H1 (cell line): Measurements from ENCODE around the gene KCTD16. TPM values are rescaled to one million over a fixed set of nuclear protein-coding genes. Genes with fewer than 3 reads are reported as not detected.

Source experiments
- CTCF ChIA-PET: fragments of 300-600 bp; sonication (Branson Sonifier 250); formaldehyde crosslinking; loops from one replicate; lab custom pipeline; 2021; ENCODE audit not compliant: partially characterized antibody; lab: Charles Lee
- POLR2A ChIA-PET: fragments of 300-600 bp; sonication (Branson Sonifier 250); formaldehyde crosslinking; loops from one replicate; lab custom pipeline; 2021; ENCODE audit warnings: inconsistent platforms; ENCODE audit not compliant: partially characterized antibody; lab: Charles Lee
- DNase-seq, 2 experiments: peaks; one replicate each; pipeline versions ENCODE4 v3.0.0 to v3.0.0-alpha.2; 2010 to 2022; ENCODE audit warnings: low spot score in 2 of 2, low read depth in 1 of 2, mixed read lengths in 1 of 2
- FAIRE-seq: peaks from 2 replicates; lab custom pipeline; 2011; peaks lifted over from hg19 to GRCh38; lab: Jason Lieb, UNC
- H2AFZ ChIP-seq: 2 replicates; pipeline ENCODE4 v1.8.1; 2012; ENCODE audit warnings: low read length, inconsistent platforms
- H2AK5ac ChIP-seq: 2 replicates; pipeline ENCODE4 v1.6.1; 2013; ENCODE audit warnings: low read depth, low read length
- H2BK120ac ChIP-seq: replicated peaks from 2 replicates; pipeline ENCODE3; 2013; ENCODE audit warnings: low read depth, low read length, inconsistent platforms
- H2BK12ac ChIP-seq: 2 replicates; pipeline ENCODE4 v1.6.1; 2013; ENCODE audit warnings: low read depth, low read length
- H2BK15ac ChIP-seq: 2 replicates; pipeline ENCODE4 v1.6.1; 2013; ENCODE audit warnings: low read length
- H2BK20ac ChIP-seq: 2 replicates; pipeline ENCODE4 v1.6.1; 2013; ENCODE audit warnings: low read length
- H2BK5ac ChIP-seq: 2 replicates; pipeline ENCODE4 v1.6.1; 2013; ENCODE audit warnings: low read depth, low read length
- H3K14ac ChIP-seq: 2 replicates; pipeline ENCODE4 v1.6.1; 2013; ENCODE audit warnings: inconsistent platforms; ENCODE audit not compliant: insufficient read length
- H3K18ac ChIP-seq: 2 replicates; pipeline ENCODE4 v1.6.1; 2013; ENCODE audit warnings: low read length; ENCODE audit errors: extremely low read depth
- H3K23ac ChIP-seq: 2 replicates; pipeline ENCODE4 v1.6.1; 2013; ENCODE audit warnings: inconsistent platforms; ENCODE audit not compliant: insufficient read length
- H3K23me2 ChIP-seq: 2 replicates; pipeline ENCODE4 v1.6.1; 2013; ENCODE audit warnings: low read depth, low read length
- H3K27ac ChIP-seq: 2 replicates; pipeline ENCODE4 v1.6.1; 2011; ENCODE audit warnings: low read depth, low read length, inconsistent platforms
- H3K27me3 ChIP-seq, 4 experiments: replicated peaks in 1 of 4; 1 replicate in 1 of 4; 2 replicates in 3 of 4; pipeline versions ENCODE4 v1.6.1 to v1.8.1; 2011 to 2013; ENCODE audit warnings: low read length in 3 of 4, mild to moderate bottlenecking in 3 of 4, inconsistent platforms in 2 of 4, mixed read lengths in 2 of 4, moderate library complexity in 1 of 4; ENCODE audit not compliant: control insufficient read depth in 3 of 4, insufficient read depth in 3 of 4; ENCODE audit errors: extremely low read depth in 1 of 4
- H3K36me3 ChIP-seq, 4 experiments: 2 replicates each; pipeline versions ENCODE4 v1.6.1 to v1.8.1; 2011 to 2013; ENCODE audit warnings: mild to moderate bottlenecking in 4 of 4, low read length in 3 of 4, moderate library complexity in 2 of 4, control low read depth in 1 of 4, inconsistent platforms in 1 of 4; ENCODE audit not compliant: insufficient read depth in 4 of 4, control insufficient read depth in 2 of 4
- H3K4ac ChIP-seq: replicated peaks from 2 replicates; pipeline ENCODE3; 2013; ENCODE audit warnings: low read length, low read depth, mixed read lengths, inconsistent platforms; ENCODE audit not compliant: insufficient read length
- H3K4me1 ChIP-seq, 4 experiments: replicated peaks in 1 of 4; 1 replicate in 1 of 4; 2 replicates in 3 of 4; pipeline versions ENCODE4 v1.6.1 to v1.8.1; 2011 to 2013; ENCODE audit warnings: low read length in 3 of 4, inconsistent platforms in 2 of 4, mixed read lengths in 1 of 4; ENCODE audit not compliant: insufficient read depth in 4 of 4, control insufficient read depth in 3 of 4
- H3K4me2 ChIP-seq, 2 experiments: 2 replicates each; pipeline versions ENCODE4 v1.6.1 to v1.8.1; 2011 to 2013; ENCODE audit warnings: low read depth in 2 of 2, low read length in 2 of 2, control low read depth in 1 of 2, inconsistent platforms in 1 of 2, mild to moderate bottlenecking in 1 of 2; ENCODE audit not compliant: insufficient read depth in 1 of 2
- H3K4me3 ChIP-seq, 4 experiments: fragments of 200-600, 300-600 bp in 1 of 4; sonication (generic), shearing (Covaris generic), sonication (Bioruptor Twin) in 1 of 4; 2 replicates each; pipeline versions ENCODE4 v1.5.1 to v1.8.1; 2011 to 2016; ENCODE audit warnings: low read length in 4 of 4, low read depth in 3 of 4, control low read depth in 2 of 4, inconsistent platforms in 2 of 4, mild to moderate bottlenecking in 2 of 4, mixed read lengths in 1 of 4, moderate library complexity in 1 of 4; ENCODE audit not compliant: insufficient read depth in 2 of 4; ENCODE audit errors: extremely low read depth in 1 of 4
- H3K56ac ChIP-seq: replicated peaks from 2 replicates; pipeline ENCODE3; 2013; ENCODE audit warnings: low read depth, mild to moderate bottlenecking, mixed read lengths, low read length, inconsistent platforms; ENCODE audit not compliant: insufficient read length
- H3K79me1 ChIP-seq: 2 replicates; pipeline ENCODE4 v1.6.1; 2013; ENCODE audit warnings: low read depth, low read length, control low read depth
- H3K79me2 ChIP-seq, 2 experiments: 2 replicates each; pipeline versions ENCODE4 v1.6.1 to v1.8.1; 2012 to 2013; ENCODE audit warnings: low read length in 2 of 2, mild to moderate bottlenecking in 2 of 2, inconsistent platforms in 1 of 2; ENCODE audit not compliant: insufficient read depth in 2 of 2, control insufficient read depth in 1 of 2
- H3K9ac ChIP-seq, 4 experiments: replicated peaks in 1 of 4; 1 replicate in 1 of 4; 2 replicates in 3 of 4; pipeline versions ENCODE4 v1.6.1 to v1.8.1; 2011 to 2013; ENCODE audit warnings: low read depth in 3 of 4, low read length in 3 of 4, control low read depth in 2 of 4, mild to moderate bottlenecking in 2 of 4, moderate library complexity in 2 of 4, inconsistent platforms in 1 of 4; ENCODE audit errors: extremely low read depth in 1 of 4
- H3K9me3 ChIP-seq, 2 experiments: 2 replicates each; pipeline versions ENCODE4 v1.6.1 to v1.8.1; 2012 to 2013; ENCODE audit warnings: mild to moderate bottlenecking in 2 of 2, moderate library complexity in 2 of 2, control low read depth in 1 of 2, inconsistent platforms in 1 of 2, low read depth in 1 of 2, low read length in 1 of 2, mixed read lengths in 1 of 2; ENCODE audit not compliant: insufficient read depth in 2 of 2
- H4K20me1 ChIP-seq, 2 experiments: replicated peaks in 1 of 2; 2 replicates each; pipeline versions ENCODE3 to v1.8.1; 2011 to 2013; ENCODE audit warnings: inconsistent platforms in 2 of 2, low read length in 2 of 2, mild to moderate bottlenecking in 1 of 2; ENCODE audit not compliant: insufficient read depth in 2 of 2, control insufficient read depth in 1 of 2
- H4K5ac ChIP-seq: 2 replicates; pipeline ENCODE4 v1.6.1; 2013; ENCODE audit warnings: low read length, low read depth, mixed read lengths, inconsistent platforms; ENCODE audit not compliant: insufficient read length
- H4K8ac ChIP-seq: 2 replicates; pipeline ENCODE4 v1.8.0; 2013; ENCODE audit warnings: mild to moderate bottlenecking, moderate library complexity, low read length, inconsistent platforms; ENCODE audit not compliant: insufficient read depth; ENCODE audit errors: extremely low read depth
- H4K91ac ChIP-seq: replicated peaks from 2 replicates; pipeline ENCODE3; 2013; ENCODE audit warnings: low read length, mixed read lengths, inconsistent platforms; ENCODE audit not compliant: insufficient read length
- BRCA1 ChIP-seq: IDR thresholded peaks from 2 replicates; pipeline ENCODE4 v1.6.1; 2012; ENCODE audit warnings: low read depth, low read length, improper control_type of control experiment
- CEBPB ChIP-seq: IDR thresholded peaks from 2 replicates; pipeline ENCODE4 v1.6.1; 2012; ENCODE audit warnings: low read depth, low read length
- SP4 ChIP-seq: IDR thresholded peaks from 2 replicates; pipeline ENCODE4 v1.6.1; 2012; ENCODE audit warnings: low read length, inconsistent platforms
- SRF ChIP-seq: IDR thresholded peaks from 2 replicates; pipeline ENCODE4 v1.6.1; 2011; ENCODE audit warnings: mild to moderate bottlenecking, low read depth, low read length, moderate library complexity
- ZNF274 ChIP-seq: IDR thresholded peaks from 2 replicates; pipeline ENCODE4 v1.7.0; 2012; ENCODE audit warnings: low read length, borderline replicate concordance; ENCODE audit errors: extremely low read depth
- WGBS, 2 experiments: shearing (Covaris generic) in 1 of 2; methylation state at CpG; one replicate each; pipeline versions ENCODE4 v1.1.6 to v1.1.7; 2013 to 2015; ENCODE audit warnings: low lambda C conversion rate in 2 of 2, mixed read lengths in 2 of 2, inconsistent platforms in 1 of 2, low coverage in 1 of 2, missing lambda C conversion rate in 1 of 2; ENCODE audit not compliant: insufficient replicate concordance in 2 of 2, insufficient coverage in 1 of 2, insufficient read length in 1 of 2; ENCODE audit errors: extremely low coverage in 1 of 2, missing lambda C conversion rate in 1 of 2; 5-methylcytosine and 5-hydroxymethylcytosine counted together
- polyA plus RNA-seq, 7 experiments: library from polyadenylated mRNA; depleted of rRNA in 3 of 7; stranded (reverse) in 5 of 7; unstranded in 2 of 7; fragments of >200 nt in 5 of 7; fragments of 200-250 nt in 2 of 7; gene quantifications; 1 replicate in 5 of 7; 2 replicates in 1 of 7; 4 replicates in 1 of 7; pipeline versions ENCODE4 v1.2.1 to v1.2.3, GENCODE V29; 2011 to 2013; ENCODE audit warnings: missing spikeins in 2 of 7, mixed read lengths in 2 of 7
- total RNA-seq: library from RNA; stranded (reverse); fragmentation: NEBNext Ultra II Directional; extraction: Animal tissue kit (Norgen Biotek cat#: 25700); gene quantifications from 2 replicates; pipeline ENCODE4 v1.2.1, GENCODE V29; 2021

KCTD16 gene
- total and polyA plus RNA-seq, 2 of the 8 experiments (the other 6 are each of a cell fraction or from before 2014, with no cell fraction given), result 0.03 to 0.24 TPM

GRCh38 chr5:144484124-144484897 is 313.6 kb downstream of the KCTD16 start:
- no peaks in the 10 kb centered on the region for H3K36me3 ChIP-seq
- H3K4me1 ChIP-seq, result peaks cover 0 to 14% (median 10%) of the 10 kb centered on the region in 4 experiments; a peak in 5 of 7 replicates
- no peak overlapping the region for H3K4me3 ChIP-seq
- no peak for DNase-seq
- no peak overlapping the region for H2BK20ac ChIP-seq
- no peak overlapping the region for H3K56ac ChIP-seq
- H2AK5ac ChIP-seq, result no peak overlapping the region
- no peak overlapping the region for H3K18ac ChIP-seq
- POLR2A ChIA-PET, result no interaction called here
- no peak overlapping the region for H4K8ac ChIP-seq
- H3K4ac ChIP-seq, result no peak overlapping the region
- no peak overlapping the region for H2BK120ac ChIP-seq
- no peak overlapping the region for H3K4me2 ChIP-seq
- no peak overlapping the region for H3K14ac ChIP-seq
- H4K5ac ChIP-seq, result no peak overlapping the region
- H3K27me3 ChIP-seq, result no peaks in the 10 kb centered on the region
- no peak for TF ChIP-seq ZNF274
- TF ChIP-seq BRCA1, result no peak
- no peak for TF ChIP-seq CEBPB
- TF ChIP-seq SP4, result no peak
- TF ChIP-seq SRF, result no peak
- TF ChIP-seq, all 59 proteins: peak for 0
- peak; percentile 28 for FAIRE-seq
- H3K79me1 ChIP-seq, result no peaks in the 10 kb centered on the region
- H2BK5ac ChIP-seq, result no peak overlapping the region
- H3K9me3 ChIP-seq, result no peaks in the 10 kb centered on the region
- H3K23me2 ChIP-seq, result no peaks in the 10 kb centered on the region
- CTCF ChIA-PET, result interaction anchor here (1.1 to 4.5 kb wide), 2 partner anchors 9 to 16 kb away, joined by 4 to 19 read pairs; no protein-coding TSS in a partner anchor
- H2AFZ ChIP-seq, result no peak overlapping the region
- H4K20me1 ChIP-seq, result no peaks in the 10 kb centered on the region
- 79% methylated on average over 9 of the region's 9 CpGs; no CpG with 5 or more reads in 1 of the 2 experiments for WGBS, 2 experiments
- H2BK12ac ChIP-seq, result no peak overlapping the region
- no peaks in the 10 kb centered on the region for H3K79me2 ChIP-seq
- peak overlapping the region in 1 of 4 experiments; percentile 49; a peak in 1 of 7 replicates for H3K9ac ChIP-seq
- no peak overlapping the region for H2BK15ac ChIP-seq
- H3K27ac ChIP-seq, result no peak overlapping the region
- no peak overlapping the region for H4K91ac ChIP-seq
- H3K23ac ChIP-seq, result no peak overlapping the region
